Stimulated activated CD4-positive, alpha-beta T cell treated with anti-CD3 and anti-CD28 coated beads, Interleukin-4, amount 100 ng/mL, for 48 hours (primary cell): ENCODE results near the gene ATG2B.
A peak's percentile ranks its signal among the peaks of the same experiment; 100 is the strongest.
"Not testable (repeated sequence)": the region's sequence is repeated elsewhere in the genome, so short reads cannot be mapped to it uniquely, and the experiment has no call there.

Experiments used
- DNase-seq, 2 donors: peaks; one replicate each; pipeline ENCODE4 v3.0.0-alpha.2; 2020; ENCODE audit warnings: low read depth in 2 of 2

Gene ATG2B

DNA sequence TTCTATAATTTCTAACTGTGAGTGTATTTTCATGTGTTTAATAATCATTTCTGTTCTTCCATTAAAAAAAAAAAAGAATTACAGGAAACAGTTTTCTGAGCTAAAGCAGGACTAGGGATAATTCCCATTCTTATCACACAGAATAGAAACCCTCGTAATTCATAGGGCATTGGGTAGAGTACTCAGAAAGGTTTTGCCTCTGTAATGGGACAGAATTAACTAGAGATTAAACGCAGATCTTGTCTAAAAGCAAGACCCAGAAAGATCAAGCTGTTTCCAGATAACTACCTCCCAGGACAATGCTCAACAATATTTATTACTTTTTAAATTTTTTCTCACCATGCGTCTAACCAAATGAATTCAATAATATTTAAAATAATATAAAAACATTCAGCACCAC lies 10.4 kb upstream of the ATG2B start:
- DNase-seq = no peak

DNA sequence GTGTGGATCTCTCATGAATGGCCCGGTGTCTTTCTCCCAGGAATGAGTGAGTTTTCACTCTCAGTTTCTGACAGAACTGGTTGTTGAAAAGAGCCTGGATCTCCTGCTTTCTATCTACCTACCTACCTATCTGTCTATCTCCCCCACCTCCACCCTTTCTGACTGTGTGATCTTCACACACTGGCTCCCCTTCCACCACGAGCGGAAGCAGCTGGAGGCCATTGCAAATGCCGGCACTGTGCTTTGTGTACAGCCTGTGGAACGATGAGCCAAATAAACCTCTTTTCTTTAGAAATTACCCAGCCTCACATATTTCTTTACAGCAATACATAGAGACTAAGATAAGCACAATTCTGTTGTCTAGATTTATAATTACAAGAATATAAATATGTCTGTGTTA lies 7.4 kb upstream of the ATG2B start:
- no peak for DNase-seq

GRCh38 chr14:96368534-96368933 lies 5.4 kb upstream of the ATG2B start:
- no peak for DNase-seq

DNA sequence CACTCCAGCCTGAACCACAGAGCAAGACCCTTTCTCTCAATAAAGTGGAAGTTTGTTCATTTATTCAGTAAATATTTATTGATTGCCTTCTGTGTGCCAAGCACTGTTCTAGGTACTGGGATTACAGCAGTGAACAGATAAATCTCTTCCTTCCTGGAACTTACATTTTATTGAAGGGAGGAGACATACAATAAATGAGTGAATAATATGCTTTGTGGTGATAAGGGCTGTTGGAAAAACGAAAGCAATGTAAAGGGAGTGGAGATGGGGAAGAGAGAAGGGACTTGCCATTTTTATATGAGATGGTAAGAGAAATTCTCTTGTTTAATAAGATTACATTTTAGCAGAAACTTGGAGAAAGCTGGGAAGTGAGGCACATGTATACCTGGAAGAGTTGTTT lies 1.8 kb upstream of the ATG2B start:
- DNase-seq = no peak

GRCh38 chr14:96363751-96364336 lies 703 bp upstream of the ATG2B start:
- peak in 1 of 2 donors; percentile 23 for DNase-seq

GRCh38 chr14:96362071-96362964 lies 823 bp downstream of the ATG2B start:
- DNase-seq = peak; percentile 14 to 32

DNA sequence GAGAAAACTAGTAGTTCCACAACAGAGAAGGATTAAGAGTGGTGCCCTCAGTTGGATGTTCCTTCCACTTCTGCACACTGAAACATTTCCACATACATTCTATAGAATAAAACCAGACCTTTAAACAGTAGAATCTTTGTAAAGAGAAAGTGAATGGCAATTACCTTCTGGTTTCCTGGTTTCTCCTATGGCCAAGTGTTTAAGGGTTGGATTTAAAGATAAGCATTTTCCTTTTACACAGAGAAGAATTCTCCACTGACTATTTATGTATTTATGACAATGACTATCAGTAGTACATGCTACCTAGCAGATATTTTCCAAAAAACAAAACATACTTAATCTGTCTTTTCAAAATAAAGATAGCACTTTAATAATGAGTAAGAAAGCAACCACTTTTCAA lies 3.2 kb downstream of the ATG2B start:
- DNase-seq = no peak

GRCh38 chr14:96357216-96357615 lies 5.9 kb downstream of the ATG2B start:
- DNase-seq = no peak

DNA sequence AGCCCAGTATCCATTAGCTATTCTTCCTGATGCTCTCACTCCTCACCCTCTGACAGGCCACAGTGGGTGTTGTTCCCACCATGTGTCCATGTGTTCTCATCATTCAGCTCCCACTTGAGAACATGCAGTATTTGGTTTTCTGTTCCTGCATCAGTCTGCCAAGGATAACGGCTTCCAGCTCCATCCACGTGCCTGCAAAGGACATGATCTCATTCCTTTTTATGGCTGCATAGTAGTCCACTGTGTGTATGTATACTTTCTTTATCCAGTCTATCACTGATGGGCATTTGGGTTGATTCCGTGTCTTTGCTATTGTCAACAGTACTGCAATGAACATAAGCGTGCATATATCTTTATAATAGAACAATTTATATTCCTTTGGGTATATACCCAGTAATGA lies 8.9 kb downstream of the ATG2B start:
- no peak for DNase-seq

DNA sequence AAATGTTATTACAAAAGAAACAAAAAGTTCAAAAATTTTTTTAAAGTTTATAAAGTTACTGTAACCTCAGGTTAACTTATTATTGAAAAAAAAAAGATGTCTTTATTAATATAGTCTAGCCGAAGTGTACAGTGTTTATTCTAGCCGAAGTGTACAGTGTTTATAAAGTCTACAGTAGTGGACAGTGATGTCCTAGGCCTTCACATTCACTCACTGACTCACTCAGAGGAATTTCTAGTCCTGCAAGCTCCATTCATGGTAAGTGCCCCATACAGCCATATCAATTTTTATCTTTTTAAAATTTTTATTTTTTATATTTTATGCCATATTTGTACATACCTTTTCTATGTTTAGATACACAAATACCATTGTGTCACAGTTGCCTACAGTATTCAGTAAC lies 10.4 kb downstream of the ATG2B start:
- no peak for DNase-seq

DNA sequence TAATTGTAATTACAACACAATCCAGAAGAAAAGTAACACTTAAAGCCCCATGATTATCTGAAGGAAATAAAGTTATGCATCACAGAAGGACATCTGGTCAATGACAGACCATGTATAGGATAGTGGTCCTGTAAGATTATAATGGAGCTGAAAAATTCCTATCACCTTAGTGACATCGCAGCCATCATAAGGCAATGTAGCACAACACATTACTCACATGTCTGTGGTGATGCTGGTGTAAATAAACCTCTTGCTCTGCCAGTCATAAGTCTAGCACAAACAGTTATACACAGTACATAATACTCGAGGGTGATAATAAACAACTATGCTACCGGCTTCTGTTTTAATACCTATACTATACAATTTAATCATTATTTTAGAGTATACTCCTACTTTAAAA lies 11.2 kb downstream of the ATG2B start:
- DNase-seq = no peak

DNA sequence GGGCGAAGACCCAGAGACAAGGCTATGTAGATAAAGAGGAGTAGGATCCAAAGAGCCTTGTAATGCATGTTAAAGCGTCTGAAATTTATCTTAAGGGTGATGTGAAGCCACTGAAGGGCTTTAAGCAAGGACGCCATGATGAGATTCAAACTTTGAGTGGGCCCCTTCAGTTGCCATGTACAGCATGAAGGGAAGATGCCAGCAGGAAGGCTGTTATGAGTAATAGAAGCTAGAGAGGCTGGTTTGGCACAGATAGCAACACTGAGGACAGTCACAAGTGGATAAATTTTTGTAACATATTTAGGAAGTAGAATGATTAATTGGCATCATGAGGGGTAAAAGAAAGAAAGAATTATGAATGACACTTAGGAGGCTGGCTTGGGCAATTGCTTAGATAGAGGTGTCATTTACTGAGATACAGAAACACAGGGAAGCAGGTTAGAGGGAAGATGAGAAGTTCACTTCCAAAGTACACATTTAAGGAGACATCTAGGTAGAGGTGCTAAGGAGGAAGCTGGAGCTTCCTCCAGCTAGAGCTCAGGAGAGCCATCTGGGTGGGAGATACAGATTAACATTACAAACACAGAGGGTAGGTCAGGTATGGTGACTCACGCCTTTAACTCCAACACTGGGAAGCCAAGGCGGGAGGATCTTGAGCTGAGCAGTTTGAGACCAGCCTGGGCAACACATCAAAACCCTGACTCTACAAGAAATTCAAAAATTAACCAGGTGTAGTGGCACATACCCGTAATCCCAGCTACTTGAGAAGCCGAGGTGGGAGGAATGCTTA lies 13.7 kb downstream of the ATG2B start:
- no peak for DNase-seq

DNA sequence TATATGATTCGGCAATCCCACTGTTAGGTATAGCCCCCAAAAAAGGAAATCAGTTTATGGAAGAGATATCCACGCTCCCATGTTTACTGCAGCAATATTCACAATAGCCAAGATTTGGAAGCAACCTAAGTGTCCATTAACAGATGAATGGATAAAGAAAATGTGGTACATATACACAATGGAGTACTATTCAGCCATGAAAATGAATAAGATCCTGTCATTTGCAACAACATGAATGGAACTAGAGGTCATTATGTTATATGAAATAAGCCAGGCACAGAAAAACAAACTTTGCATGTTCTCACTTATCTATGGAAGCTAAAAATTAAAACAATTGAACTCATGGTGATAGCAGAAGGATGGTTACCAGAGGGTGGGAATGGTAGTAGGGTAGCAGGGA lies 15.2 kb downstream of the ATG2B start:
- not testable (repeated sequence) for DNase-seq

- no peak for DNase-seq
Observed at GRCh38 chr14:96345669-96346068, 17.5 kb downstream of the ATG2B start.

- no peak for DNase-seq
Observed at GRCh38 chr14:96341323-96341722, 21.8 kb downstream of the ATG2B start.

GRCh38 chr14:96338551-96338950 lies 24.6 kb downstream of the ATG2B start:
- DNase-seq = no peak

DNA sequence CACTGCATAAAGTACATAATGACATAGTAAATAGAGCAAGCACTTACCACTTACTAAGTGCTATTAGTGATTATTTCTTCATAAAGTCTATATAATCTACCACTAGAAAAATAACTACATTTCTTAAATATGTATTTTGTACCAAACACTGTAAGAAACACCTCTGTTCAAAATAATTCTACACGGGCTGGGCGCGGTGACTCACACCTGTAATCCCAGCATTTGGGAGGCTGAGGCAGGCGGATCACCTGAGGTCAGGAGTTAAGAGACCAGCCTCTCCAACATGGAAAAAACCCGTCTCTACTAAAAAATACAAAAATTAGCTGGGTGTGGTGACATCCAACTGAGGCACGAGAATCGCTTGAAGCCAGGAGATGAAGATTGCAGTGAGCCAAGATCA lies 38.9 kb downstream of the ATG2B start:
- no peak for DNase-seq

DNA sequence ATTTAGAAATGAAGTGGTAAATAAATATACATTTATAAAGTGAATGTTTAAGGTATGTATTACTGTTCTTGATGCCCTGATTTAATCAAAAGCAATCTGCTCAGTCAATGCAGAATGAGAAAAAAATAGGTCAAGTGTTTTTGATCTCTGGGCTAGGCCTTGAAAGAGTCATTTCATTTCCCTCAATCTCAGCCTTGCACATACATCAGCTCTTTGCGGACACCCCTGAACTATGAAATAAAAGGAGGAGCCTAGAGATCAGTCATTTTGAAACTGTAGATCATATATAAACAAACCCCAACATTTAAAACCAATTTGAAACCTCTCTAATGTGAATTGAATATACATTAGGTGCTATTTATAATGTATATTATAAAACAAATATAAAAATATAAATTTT lies 42.5 kb downstream of the ATG2B start:
- no peak for DNase-seq

- DNase-seq = no peak
Observed at GRCh38 chr14:96318836-96319235, 44.3 kb downstream of the ATG2B start.

DNA sequence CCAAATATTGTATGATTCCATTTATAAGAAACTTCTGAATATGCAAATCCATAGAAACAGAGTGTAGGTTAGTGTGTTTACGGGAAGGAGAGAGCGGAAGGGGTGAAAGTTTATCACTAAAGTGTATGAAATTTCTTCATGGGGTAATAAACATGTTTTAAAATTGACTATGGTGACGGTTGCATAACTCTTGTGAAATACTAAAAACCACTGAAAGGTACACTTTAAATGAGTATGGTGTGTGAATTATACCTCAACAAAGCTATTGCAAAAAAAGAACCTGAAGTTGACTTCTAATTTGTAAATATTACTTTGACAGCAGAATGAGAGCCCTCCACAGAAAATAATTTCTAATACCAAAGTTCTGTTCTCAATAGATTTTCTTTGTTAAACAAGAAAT lies 47.1 kb downstream of the ATG2B start:
- DNase-seq = no peak

GRCh38 chr14:96310906-96311305 lies 52.2 kb downstream of the ATG2B start:
- DNase-seq = no peak

DNA sequence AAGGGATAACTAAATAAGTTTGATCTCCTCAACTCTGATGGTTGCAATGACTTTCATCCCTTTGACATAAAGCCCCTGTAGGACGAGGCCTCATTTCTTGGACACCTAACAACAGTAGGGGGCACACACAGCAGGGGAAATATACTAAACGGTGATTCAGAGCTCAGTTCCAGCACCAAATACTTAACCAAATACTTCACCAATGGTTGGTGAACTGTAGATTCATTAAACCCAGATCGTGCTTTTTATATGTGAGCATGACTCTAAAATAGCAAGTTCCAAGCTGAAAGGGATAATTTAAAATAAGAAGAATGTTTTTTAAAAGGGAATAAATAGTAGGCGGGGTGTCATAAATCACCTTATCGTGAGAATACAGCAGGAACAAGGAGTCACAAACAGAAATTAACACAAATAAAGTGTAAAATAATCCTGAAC lies 53.2 kb downstream of the ATG2B start:
- no peak for DNase-seq
